ENCODE measurements around the gene PHACTR2.

DNA sequence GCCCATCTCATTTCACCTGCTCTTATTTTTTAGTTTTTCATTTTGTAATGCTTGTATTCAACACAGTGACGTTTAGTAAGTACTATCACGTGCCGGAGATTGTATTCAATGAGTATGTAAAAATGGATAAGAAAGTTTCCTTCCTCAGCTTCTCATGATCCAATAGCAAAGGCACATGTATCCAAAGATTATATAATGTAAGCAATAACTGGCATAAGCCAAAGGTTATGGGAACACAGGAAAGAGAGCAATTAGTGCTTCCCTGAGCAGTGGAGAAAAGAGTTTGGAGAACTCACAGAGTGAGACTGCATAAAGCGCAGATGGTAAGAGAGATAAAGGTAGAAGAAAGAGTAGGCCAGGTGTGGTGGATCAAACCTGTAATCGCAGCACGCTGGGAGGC lies 143.6 kb downstream of the PHACTR2 start:
- TF ChIP-seq, protein P1, sequence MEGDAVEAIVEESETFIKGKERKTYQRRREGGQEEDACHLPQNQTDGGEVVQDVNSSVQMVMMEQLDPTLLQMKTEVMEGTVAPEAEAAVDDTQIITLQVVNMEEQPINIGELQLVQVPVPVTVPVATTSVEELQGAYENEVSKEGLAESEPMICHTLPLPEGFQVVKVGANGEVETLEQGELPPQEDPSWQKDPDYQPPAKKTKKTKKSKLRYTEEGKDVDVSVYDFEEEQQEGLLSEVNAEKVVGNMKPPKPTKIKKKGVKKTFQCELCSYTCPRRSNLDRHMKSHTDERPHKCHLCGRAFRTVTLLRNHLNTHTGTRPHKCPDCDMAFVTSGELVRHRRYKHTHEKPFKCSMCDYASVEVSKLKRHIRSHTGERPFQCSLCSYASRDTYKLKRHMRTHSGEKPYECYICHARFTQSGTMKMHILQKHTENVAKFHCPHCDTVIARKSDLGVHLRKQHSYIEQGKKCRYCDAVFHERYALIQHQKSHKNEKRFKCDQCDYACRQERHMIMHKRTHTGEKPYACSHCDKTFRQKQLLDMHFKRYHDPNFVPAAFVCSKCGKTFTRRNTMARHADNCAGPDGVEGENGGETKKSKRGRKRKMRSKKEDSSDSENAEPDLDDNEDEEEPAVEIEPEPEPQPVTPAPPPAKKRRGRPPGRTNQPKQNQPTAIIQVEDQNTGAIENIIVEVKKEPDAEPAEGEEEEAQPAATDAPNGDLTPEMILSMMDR (conservative IDR thresholded peaks at IDR 0.05), result no peak
- no peak for TF ChIP-seq ZFX (IDR thresholded peaks at IDR 0.05)
